DND-41 (cell line): ENCODE measurements around the gene LDLRAP1.
"Not testable (repeated sequence)": the region's sequence is repeated elsewhere in the genome, so short reads cannot be mapped to it uniquely, and the experiment has no call there.

Experiments
- ATAC-seq: fragments of 200-7000 bp; cut with Tn5 transposase; 3 replicates; pipeline ENCODE4 v1.9.1; 2021; ENCODE audit warnings: low read depth; ENCODE audit not compliant: insufficient read depth
- DNase-seq: peaks from one replicate; pipeline ENCODE4 v3.0.0-alpha.2; 2020
- H2AFZ ChIP-seq: 2 replicates; pipeline ENCODE4 v1.6.0; 2012; ENCODE audit warnings: low read depth, low read length
- H3K27ac ChIP-seq: 2 replicates; pipeline ENCODE4 v1.5.1; 2012; ENCODE audit warnings: low read length, inconsistent platforms
- H3K27me3 ChIP-seq: fragments of 200-600 bp; sonication (generic); 2 replicates; pipeline ENCODE4 v1.6.0; 2012; ENCODE audit warnings: low read length, mild to moderate bottlenecking, inconsistent platforms; ENCODE audit not compliant: insufficient read depth, poor library complexity
- H3K36me3 ChIP-seq: 2 replicates; pipeline ENCODE4 v1.5.1; 2012; ENCODE audit warnings: low read length, inconsistent platforms; ENCODE audit not compliant: insufficient read depth
- H3K4me1 ChIP-seq: 2 replicates; pipeline ENCODE4 v1.5.1; 2012; ENCODE audit warnings: mild to moderate bottlenecking, low read length; ENCODE audit not compliant: insufficient read depth
- H3K4me2 ChIP-seq: 2 replicates; pipeline ENCODE4 v1.6.0; 2012; ENCODE audit warnings: mild to moderate bottlenecking, moderate library complexity, low read length, inconsistent platforms; ENCODE audit not compliant: insufficient read depth
- H3K4me3 ChIP-seq, 2 experiments: fragments of 200-600 bp in 1 of 2; shearing (Covaris generic) in 1 of 2; 2 replicates each; pipeline ENCODE4 v1.5.1; 2012 to 2016; ENCODE audit warnings: inconsistent platforms in 2 of 2, low read length in 2 of 2, mild to moderate bottlenecking in 2 of 2, low read depth in 1 of 2, moderate library complexity in 1 of 2
- H3K79me2 ChIP-seq: 2 replicates; pipeline ENCODE4 v1.6.0; 2012; ENCODE audit warnings: low read length, inconsistent platforms; ENCODE audit not compliant: insufficient read depth
- H3K9ac ChIP-seq: 2 replicates; pipeline ENCODE4 v1.6.0; 2012; ENCODE audit warnings: low read depth, mild to moderate bottlenecking, inconsistent platforms, low read length, moderate library complexity
- H3K9me3 ChIP-seq: 2 replicates; pipeline ENCODE4 v1.5.1; 2012; ENCODE audit warnings: low read length, moderate library complexity, mild to moderate bottlenecking, inconsistent platforms; ENCODE audit not compliant: insufficient read depth, severe bottlenecking
- H4K20me1 ChIP-seq: 2 replicates; pipeline ENCODE4 v1.6.0; 2012; ENCODE audit warnings: low read length; ENCODE audit not compliant: insufficient read depth
- CTCF ChIP-seq: IDR thresholded peaks from 2 replicates; pipeline ENCODE4 v1.5.1; 2012; ENCODE audit warnings: borderline replicate concordance, low read length, moderate library complexity, mild to moderate bottlenecking; ENCODE audit not compliant: poor library complexity, severe bottlenecking; ENCODE audit errors: extremely low read depth
- EZH2 ChIP-seq: IDR thresholded peaks from 3 replicates; pipeline ENCODE4 v1.6.1; 2012; ENCODE audit warnings: borderline replicate concordance, low read depth, mild to moderate bottlenecking, moderate library complexity, low read length, inconsistent platforms; ENCODE audit not compliant: severe bottlenecking

The LDLRAP1 gene

GRCh38 chr1:25583519-25584370 is 40.3 kb downstream of the LDLRAP1 start:
- no peaks in the 10 kb centered on the region for H4K20me1 ChIP-seq
- H3K4me1 ChIP-seq: no peaks in the 10 kb centered on the region; the same call in 1 of the 2 replicates
- H3K9me3 ChIP-seq: no peaks in the 10 kb centered on the region
- H3K9ac ChIP-seq: no peak overlapping the region
- H3K27me3 ChIP-seq: no peaks in the 10 kb centered on the region
- no peak overlapping the region for H3K4me3 ChIP-seq
- no peak overlapping the region for H2AFZ ChIP-seq
- no peak overlapping the region for H3K4me2 ChIP-seq
- no peaks in the 10 kb centered on the region for H3K36me3 ChIP-seq
- no peak overlapping the region for H3K27ac ChIP-seq
- ATAC-seq: peak; percentile 48; the same call in 2 of the 3 replicates
- peak; percentile 32 for DNase-seq
- TF ChIP-seq EZH2 (no peak), CTCF (no peak)
- no peaks in the 10 kb centered on the region for H3K79me2 ChIP-seq

GRCh38 chr1:25586181-25586588 is 42.8 kb downstream of the LDLRAP1 start:
- no peak overlapping the region for H3K9ac ChIP-seq
- no peaks in the 10 kb centered on the region for H3K36me3 ChIP-seq
- no peak for DNase-seq
- no peak for ATAC-seq
- H2AFZ ChIP-seq: no peak overlapping the region
- no peaks in the 10 kb centered on the region; the same call in 1 of the 2 replicates for H4K20me1 ChIP-seq
- no peaks in the 10 kb centered on the region for H3K9me3 ChIP-seq
- H3K4me3 ChIP-seq: no peak overlapping the region
- H3K79me2 ChIP-seq: no peaks in the 10 kb centered on the region
- TF ChIP-seq EZH2: no peak
- no peak overlapping the region for H3K27ac ChIP-seq
- no peaks in the 10 kb centered on the region for H3K27me3 ChIP-seq
- H3K4me1 ChIP-seq: no peaks in the 10 kb centered on the region; the same call in 1 of the 2 replicates
- no peak overlapping the region for H3K4me2 ChIP-seq

GRCh38 chr1:25587290-25587689 is 43.9 kb downstream of the LDLRAP1 start:
- DNase-seq (no peak), ATAC-seq (no peak)
- no peak overlapping the region for H2AFZ ChIP-seq
- H4K20me1 ChIP-seq: no peaks in the 10 kb centered on the region; the same call in 1 of the 2 replicates
- H3K9ac ChIP-seq: no peak overlapping the region
- H3K4me2 ChIP-seq: no peak overlapping the region
- no peaks in the 10 kb centered on the region; the same call in 1 of the 2 replicates for H3K4me1 ChIP-seq
- no peaks in the 10 kb centered on the region for H3K79me2 ChIP-seq
- no peak overlapping the region for H3K27ac ChIP-seq
- H3K4me3 ChIP-seq: no peak overlapping the region
- H3K27me3 ChIP-seq: no peaks in the 10 kb centered on the region
- H3K9me3 ChIP-seq: no peaks in the 10 kb centered on the region
- no peaks in the 10 kb centered on the region for H3K36me3 ChIP-seq
- no peak for TF ChIP-seq CTCF
- no peak for TF ChIP-seq EZH2

- not testable (repeated sequence) for H3K27me3 ChIP-seq, ATAC-seq, H3K27ac ChIP-seq, H3K4me2 ChIP-seq, H3K9ac ChIP-seq, H4K20me1 ChIP-seq, H3K4me3 ChIP-seq, H3K79me2 ChIP-seq, DNase-seq, H3K4me1 ChIP-seq, H2AFZ ChIP-seq, H3K9me3 ChIP-seq, H3K36me3 ChIP-seq
Observed at GRCh38 chr1:25588224-25588623, 44.8 kb downstream of the LDLRAP1 start.

GRCh38 chr1:25588786-25589185 is 45.4 kb downstream of the LDLRAP1 start:
- ATAC-seq, H4K20me1 ChIP-seq, H3K9me3 ChIP-seq, H2AFZ ChIP-seq, H3K4me2 ChIP-seq, H3K27ac ChIP-seq, H3K36me3 ChIP-seq, H3K4me1 ChIP-seq, DNase-seq, H3K27me3 ChIP-seq, H3K79me2 ChIP-seq, H3K4me3 ChIP-seq, H3K9ac ChIP-seq: not testable (repeated sequence)
